ENCODE measurements around the gene ADARB1. TPM values are rescaled to one million over a fixed set of nuclear protein-coding genes. Genes with fewer than 3 reads are reported as not detected.

Gene ADARB1
- total and polyA plus RNA-seq, 3 experiments from 2014 or later, result 11.8 to 29.5 (median 28.9) TPM

GRCh38 chr21:45036630-45037029, 37.8 kb upstream of the ADARB1 start:
- Mint-ChIP-seq H3K4me1 (no peaks in the 10 kb centered on the region), H3K36me3 (peaks cover 0 to 6% (median 0%) of the 10 kb centered on the region in 3 donors), H3K27me3 (peaks cover 13 to 21% of the 10 kb centered on the region in 2 donors), H3K9me3 (peaks cover 0 to 11% (median 3%) of the 10 kb centered on the region in 5 donors), H3K27ac (no peak overlapping the region), H3K4me3 (no peak overlapping the region)
- Histone ChIP-seq H3K36me3 (ENCODE audit: insufficient read depth, low read length) (no peaks in the 10 kb centered on the region), H3K27me3 (ENCODE audit: insufficient read depth, low read length, poor library complexity, severe bottlenecking) (peaks cover 3% of the 10 kb centered on the region), H3K4me1 (ENCODE audit: insufficient read depth, low read length) (no peaks in the 10 kb centered on the region), H3K9me3 (ENCODE audit: low read length) (no peaks in the 10 kb centered on the region), H3K4me3 (ENCODE audit: low read length) (no peak overlapping the region), H3K27ac (ENCODE audit: low read depth, low read length) (no peak overlapping the region)
- no peak for DNase-seq
- ChIA-PET CTCF (interaction anchor here (1.1 kb wide), 1 partner anchor 87 kb away, joined by 3 read pairs; no protein-coding TSS in a partner anchor), POLR2A (no interaction called here)

GRCh38 chr21:45037986-45038385, 36.4 kb upstream of the ADARB1 start:
- DNase-seq, result no peak
- H3K27me3 ChIP-seq (ENCODE audit: insufficient read depth, low read length, poor library complexity, severe bottlenecking), result peaks cover 8% of the 10 kb centered on the region
- no peaks in the 10 kb centered on the region for H3K36me3 ChIP-seq (ENCODE audit: insufficient read depth, low read length)
- peaks cover 13 to 25% of the 10 kb centered on the region in 2 donors for H3K27me3 Mint-ChIP-seq
- no peaks in the 10 kb centered on the region for H3K4me1 Mint-ChIP-seq
- POLR2A ChIA-PET, result no interaction called here
- no peaks in the 10 kb centered on the region for H3K9me3 ChIP-seq (ENCODE audit: low read length)
- no peaks in the 10 kb centered on the region for H3K4me1 ChIP-seq (ENCODE audit: insufficient read depth, low read length)
- peaks cover 0 to 12% (median 3%) of the 10 kb centered on the region in 5 donors for H3K9me3 Mint-ChIP-seq
- H3K27ac ChIP-seq (ENCODE audit: low read depth, low read length), result no peak overlapping the region
- CTCF ChIA-PET, result interaction anchor here (0.6 kb wide), 1 partner anchor 146 kb away, joined by 3 read pairs; no protein-coding TSS in a partner anchor
- peaks cover 0 to 6% (median 0%) of the 10 kb centered on the region in 3 donors for H3K36me3 Mint-ChIP-seq
- no peak overlapping the region for H3K4me3 ChIP-seq (ENCODE audit: low read length)
- no peak overlapping the region for H3K27ac Mint-ChIP-seq
- no peak overlapping the region for H3K4me3 Mint-ChIP-seq

- Mint-ChIP-seq H3K36me3 (peaks cover 0 to 6% (median 0%) of the 10 kb centered on the region in 3 donors), H3K27me3 (peaks cover 9 to 24% of the 10 kb centered on the region in 2 donors), H3K4me1 (no peaks in the 10 kb centered on the region), H3K4me3 (no peak overlapping the region), H3K27ac (no peak overlapping the region), H3K9me3 (peaks cover 0 to 12% (median 3%) of the 10 kb centered on the region in 5 donors)
- Histone ChIP-seq H3K4me1 (ENCODE audit: insufficient read depth, low read length) (no peaks in the 10 kb centered on the region), H3K36me3 (ENCODE audit: insufficient read depth, low read length) (no peaks in the 10 kb centered on the region), H3K4me3 (ENCODE audit: low read length) (no peak overlapping the region), H3K27ac (ENCODE audit: low read depth, low read length) (no peak overlapping the region), H3K27me3 (ENCODE audit: insufficient read depth, low read length, poor library complexity, severe bottlenecking) (peaks cover 5% of the 10 kb centered on the region), H3K9me3 (ENCODE audit: low read length) (no peaks in the 10 kb centered on the region)
- CTCF ChIA-PET, result no interaction called here
- no peak for DNase-seq
- POLR2A ChIA-PET, result no interaction called here
Measured at GRCh38 chr21:45039317-45040156, 34.8 kb upstream of the ADARB1 start.

- H3K9me3 ChIP-seq (ENCODE audit: low read length), result no peaks in the 10 kb centered on the region
- Mint-ChIP-seq H3K4me3 (no peak overlapping the region), H3K4me1 (no peaks in the 10 kb centered on the region), H3K36me3 (peaks cover 0 to 6% (median 0%) of the 10 kb centered on the region in 3 donors), H3K27me3 (peaks cover 15 to 31% of the 10 kb centered on the region in 2 donors), H3K27ac (peak overlapping the region in 1 of 8 donors; percentile 91), H3K9me3 (peaks cover 0 to 14% (median 3%) of the 10 kb centered on the region in 5 donors)
- H3K27ac ChIP-seq (ENCODE audit: low read depth, low read length), result no peak overlapping the region
- no peak overlapping the region for H3K4me3 ChIP-seq (ENCODE audit: low read length)
- ChIA-PET CTCF (no interaction called here), POLR2A (no interaction called here)
- H3K36me3 ChIP-seq (ENCODE audit: insufficient read depth, low read length), result no peaks in the 10 kb centered on the region
- no peaks in the 10 kb centered on the region for H3K4me1 ChIP-seq (ENCODE audit: insufficient read depth, low read length)
- no peak for DNase-seq
- H3K27me3 ChIP-seq (ENCODE audit: insufficient read depth, low read length, poor library complexity, severe bottlenecking), result peaks cover 5% of the 10 kb centered on the region
Measured at GRCh38 chr21:45040157-45040711, 34.1 kb upstream of the ADARB1 start.

GRCh38 chr21:45040739-45041138, 33.6 kb upstream of the ADARB1 start:
- peaks cover 5% of the 10 kb centered on the region for H3K27me3 ChIP-seq (ENCODE audit: insufficient read depth, low read length, poor library complexity, severe bottlenecking)
- H3K27ac ChIP-seq (ENCODE audit: low read depth, low read length), result no peak overlapping the region
- H3K36me3 ChIP-seq (ENCODE audit: insufficient read depth, low read length), result no peaks in the 10 kb centered on the region
- ChIA-PET CTCF (no interaction called here), POLR2A (no interaction called here)
- Mint-ChIP-seq H3K27me3 (peaks cover 13 to 34% of the 10 kb centered on the region in 2 donors), H3K36me3 (peaks cover 0 to 3% (median 0%) of the 10 kb centered on the region in 3 donors), H3K27ac (peak overlapping the region in 1 of 8 donors; percentile 91), H3K4me3 (no peak overlapping the region), H3K4me1 (no peaks in the 10 kb centered on the region), H3K9me3 (peaks cover 0 to 14% (median 3%) of the 10 kb centered on the region in 5 donors)
- H3K4me3 ChIP-seq (ENCODE audit: low read length), result no peak overlapping the region
- H3K4me1 ChIP-seq (ENCODE audit: insufficient read depth, low read length), result no peaks in the 10 kb centered on the region
- no peak for DNase-seq
- no peaks in the 10 kb centered on the region for H3K9me3 ChIP-seq (ENCODE audit: low read length)

GRCh38 chr21:45041351-45041805, 33.0 kb upstream of the ADARB1 start:
- Histone ChIP-seq H3K9me3 (ENCODE audit: low read length) (no peaks in the 10 kb centered on the region), H3K27me3 (ENCODE audit: insufficient read depth, low read length, poor library complexity, severe bottlenecking) (peaks cover 5% of the 10 kb centered on the region), H3K36me3 (ENCODE audit: insufficient read depth, low read length) (no peaks in the 10 kb centered on the region), H3K27ac (ENCODE audit: low read depth, low read length) (no peak overlapping the region), H3K4me1 (ENCODE audit: insufficient read depth, low read length) (no peaks in the 10 kb centered on the region), H3K4me3 (ENCODE audit: low read length) (no peak overlapping the region)
- Mint-ChIP-seq H3K27ac (no peak overlapping the region), H3K27me3 (peaks cover 15 to 32% of the 10 kb centered on the region in 2 donors), H3K9me3 (peaks cover 0 to 14% (median 6%) of the 10 kb centered on the region in 5 donors), H3K4me1 (no peaks in the 10 kb centered on the region), H3K4me3 (no peak overlapping the region), H3K36me3 (peaks cover 0 to 4% (median 0%) of the 10 kb centered on the region in 3 donors)
- ChIA-PET CTCF (no interaction called here), POLR2A (no interaction called here)
- no peak for DNase-seq

GRCh38 chr21:45041984-45042663, 32.3 kb upstream of the ADARB1 start:
- H3K27ac Mint-ChIP-seq, result peak overlapping the region in 1 of 8 donors; percentile 1
- no peaks in the 10 kb centered on the region for H3K9me3 ChIP-seq (ENCODE audit: low read length)
- H3K4me3 ChIP-seq (ENCODE audit: low read length), result no peak overlapping the region
- H3K9me3 Mint-ChIP-seq, result peaks cover under 1 to 18% (median 11%) of the 10 kb centered on the region in 5 donors
- no peaks in the 10 kb centered on the region for H3K4me1 ChIP-seq (ENCODE audit: insufficient read depth, low read length)
- ChIA-PET POLR2A (no interaction called here), CTCF (no interaction called here)
- H3K36me3 Mint-ChIP-seq, result peaks cover 0 to 8% (median 0%) of the 10 kb centered on the region in 3 donors
- H3K36me3 ChIP-seq (ENCODE audit: insufficient read depth, low read length), result no peaks in the 10 kb centered on the region
- DNase-seq, result no peak
- no peaks in the 10 kb centered on the region for H3K4me1 Mint-ChIP-seq
- H3K27me3 ChIP-seq (ENCODE audit: insufficient read depth, low read length, poor library complexity, severe bottlenecking), result peaks cover 5% of the 10 kb centered on the region
- no peak overlapping the region for H3K27ac ChIP-seq (ENCODE audit: low read depth, low read length)
- no peak overlapping the region for H3K4me3 Mint-ChIP-seq
- peaks cover 16 to 31% of the 10 kb centered on the region in 2 donors for H3K27me3 Mint-ChIP-seq

All from CD8-positive, alpha-beta memory T cell (primary cell).